HEK293T (cell line): ENCODE results near the gene KCNK16.

ENCODE experiments used
- CTCF ChIA-PET: fragments of 350-600 bp; formaldehyde crosslinking; extraction: SDS; loops from one replicate; lab custom pipeline; 2021; ENCODE audit warnings: antibody characterized with exemption, inconsistent platforms; lab: Yijun Ruan, JAX
- POLR2A ChIA-PET: fragments of 350-600 bp; formaldehyde crosslinking; extraction: SDS; loops from one replicate; lab custom pipeline; 2020; ENCODE audit warnings: antibody characterized with exemption, inconsistent platforms; lab: Yijun Ruan, JAX
- DNase-seq: peaks from one replicate; pipeline ENCODE4 v3.0.0; 2012; ENCODE audit warnings: mixed read lengths; ENCODE audit errors: extremely low spot score
- ARNT ChIP-seq: fragments of 450-650 bp; IDR thresholded peaks from 2 replicates; pipeline ENCODE4 v1.6.1; 2017; ENCODE audit warnings: mild to moderate bottlenecking
- BHLHE40 ChIP-seq: fragments of 450-650 bp; IDR thresholded peaks from 2 replicates; pipeline ENCODE4 v1.6.1; 2016; ENCODE audit warnings: mild to moderate bottlenecking, moderate library complexity, borderline replicate concordance
- CTBP1 ChIP-seq: fragments of 450-650 bp; IDR thresholded peaks from 2 replicates; pipeline ENCODE4 v1.6.1; 2016; ENCODE audit warnings: borderline replicate concordance
- ELF4 ChIP-seq: fragments of 450-650 bp; IDR thresholded peaks from 2 replicates; pipeline ENCODE4 v1.6.1; 2017; ENCODE audit warnings: antibody characterized with exemption
- FOXA1 ChIP-seq: fragments of 450-650 bp; IDR thresholded peaks from 2 replicates; pipeline ENCODE4 v1.6.1; 2016; ENCODE audit warnings: mild to moderate bottlenecking
- FOXK2 ChIP-seq: fragments of 450-650 bp; IDR thresholded peaks from 2 replicates; pipeline ENCODE4 v1.6.1; 2016; ENCODE audit warnings: mild to moderate bottlenecking
- FOXM1 ChIP-seq: fragments of 450-650 bp; IDR thresholded peaks from 2 replicates; pipeline ENCODE4 v1.6.1; 2017; ENCODE audit warnings: mild to moderate bottlenecking, borderline replicate concordance
- HDGF ChIP-seq: fragments of 450-650 bp; IDR thresholded peaks from 2 replicates; pipeline ENCODE4 v1.6.1; 2017; ENCODE audit warnings: antibody characterized with exemption, borderline replicate concordance
- L3MBTL2 ChIP-seq: fragments of 450-650 bp; conservative IDR thresholded peaks from 2 replicates; pipeline ENCODE4 v1.6.1; 2016; ENCODE audit warnings: mild to moderate bottlenecking
- LEF1 ChIP-seq: fragments of 450-650 bp; IDR thresholded peaks from 2 replicates; pipeline ENCODE4 v1.6.1; 2017; ENCODE audit warnings: mild to moderate bottlenecking, borderline replicate concordance
- NFRKB ChIP-seq: fragments of 450-650 bp; IDR thresholded peaks from 2 replicates; pipeline ENCODE4 v1.6.1; 2016; ENCODE audit warnings: mild to moderate bottlenecking, moderate library complexity
- SP1 ChIP-seq: fragments of 450-650 bp; IDR thresholded peaks from 2 replicates; pipeline ENCODE4 v1.6.1; 2017
- SUZ12 ChIP-seq: fragments of 450-650 bp; IDR thresholded peaks from 2 replicates; pipeline ENCODE4 v1.6.1; 2016; ENCODE audit warnings: mild to moderate bottlenecking
- TARDBP ChIP-seq: fragments of 450-650 bp; IDR thresholded peaks from 2 replicates; pipeline ENCODE4 v1.6.1; 2016
- ZNF384 ChIP-seq: fragments of 450-650 bp; IDR thresholded peaks from 2 replicates; pipeline ENCODE4 v1.6.1; 2016
- TF ChIP-seq, protein P1 (sequence below): fragments of 450-650 bp; IDR thresholded peaks from 2 replicates; pipeline ENCODE4 v1.6.1; 2016

KCNK16 gene

DNA sequence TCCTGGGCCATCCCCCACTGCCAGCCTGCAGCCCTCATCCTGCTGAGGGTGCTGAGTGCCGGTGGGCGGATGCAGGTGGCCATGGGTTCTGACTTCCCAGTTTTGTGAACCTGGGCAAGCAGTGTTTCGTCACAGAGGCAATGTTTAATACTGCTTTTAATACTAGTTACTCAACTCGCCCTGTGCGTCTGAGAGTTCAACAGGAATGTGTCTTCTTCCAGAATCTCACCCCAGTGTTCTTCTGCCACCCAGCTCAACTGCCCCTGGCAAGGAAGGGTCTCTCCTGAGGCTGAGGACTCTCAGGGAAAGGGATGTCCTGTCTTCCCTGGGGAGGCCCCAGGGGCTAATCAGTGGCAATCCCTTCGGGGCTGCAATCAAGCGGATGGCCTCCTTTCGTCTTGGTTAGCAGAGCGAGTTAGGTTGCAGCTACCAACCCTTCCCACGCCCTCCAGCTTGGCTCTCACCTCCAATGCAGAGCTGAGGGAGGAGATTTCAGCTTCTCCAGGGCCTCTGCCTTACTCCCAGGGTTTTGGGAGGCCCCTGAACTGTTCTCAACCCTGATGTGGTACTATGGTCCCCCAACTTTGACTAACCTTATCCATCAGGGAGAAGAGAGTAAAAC, 2.0 kb downstream of the KCNK16 start:
- ChIA-PET POLR2A (no interaction called here), CTCF (interaction anchor here (0.6 kb wide), 1 partner anchor 153 kb away, joined by 4 read pairs; no protein-coding TSS in a partner anchor)
- no peak for DNase-seq
- TF ChIP-seq BHLHE40 (no peak), SUZ12 (no peak), TARDBP (no peak), NFRKB (no peak), ELF4 (no peak), HDGF (no peak), FOXA1 (no peak), FOXM1 (no peak), SP1 (no peak), L3MBTL2 (no peak), LEF1 (no peak), FOXK2 (no peak), ZNF384 (no peak), CTBP1 (no peak)
- TF ChIP-seq, protein P1, sequence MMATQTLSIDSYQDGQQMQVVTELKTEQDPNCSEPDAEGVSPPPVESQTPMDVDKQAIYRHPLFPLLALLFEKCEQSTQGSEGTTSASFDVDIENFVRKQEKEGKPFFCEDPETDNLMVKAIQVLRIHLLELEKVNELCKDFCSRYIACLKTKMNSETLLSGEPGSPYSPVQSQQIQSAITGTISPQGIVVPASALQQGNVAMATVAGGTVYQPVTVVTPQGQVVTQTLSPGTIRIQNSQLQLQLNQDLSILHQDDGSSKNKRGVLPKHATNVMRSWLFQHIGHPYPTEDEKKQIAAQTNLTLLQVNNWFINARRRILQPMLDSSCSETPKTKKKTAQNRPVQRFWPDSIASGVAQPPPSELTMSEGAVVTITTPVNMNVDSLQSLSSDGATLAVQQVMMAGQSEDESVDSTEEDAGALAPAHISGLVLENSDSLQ, result no peak

DNA sequence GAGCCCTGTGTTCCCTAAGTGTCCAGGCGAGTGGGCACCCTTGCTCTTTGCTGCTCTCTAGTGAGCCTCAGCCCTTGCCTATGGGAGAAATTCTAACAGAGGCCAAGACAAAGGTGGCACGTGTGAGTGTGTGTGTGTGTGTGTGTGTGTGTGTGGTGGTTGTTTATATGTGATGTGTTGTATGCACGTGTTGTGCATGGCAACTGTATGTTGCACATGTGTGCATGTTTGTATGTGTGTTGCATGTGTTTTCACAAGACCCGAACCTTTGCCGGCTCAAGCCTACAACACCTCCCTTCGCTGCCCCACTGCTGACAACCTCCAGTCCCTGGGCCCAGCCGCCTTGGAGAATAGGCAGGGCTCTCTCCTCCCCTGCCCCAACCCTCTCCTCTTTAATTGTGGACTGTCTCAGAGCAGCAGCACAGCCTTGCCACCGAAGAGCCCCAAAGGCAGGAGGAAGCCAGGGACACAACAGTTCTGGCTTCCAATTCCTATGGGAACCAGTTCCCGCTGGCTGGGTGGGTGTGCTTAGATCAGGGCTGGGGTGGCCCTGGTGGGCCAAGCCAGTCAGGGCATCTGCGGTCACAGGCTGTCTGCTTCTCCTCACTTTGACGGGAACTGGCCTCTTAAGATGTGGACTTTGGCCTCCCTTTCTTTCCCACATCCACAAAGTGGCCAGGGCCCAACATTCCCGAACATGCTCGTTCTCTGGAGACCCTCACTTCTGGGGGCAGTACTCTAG, 2.7 kb downstream of the KCNK16 start:
- TF ChIP-seq SP1 (no peak), ZNF384 (no peak), L3MBTL2 (no peak), ELF4 (no peak), FOXK2 (no peak), FOXM1 (no peak), CTBP1 (no peak)
- DNase-seq, result no peak
- ChIA-PET POLR2A (no interaction called here), CTCF (no interaction called here)

GRCh38 chr6:39317256-39317655, 5.2 kb downstream of the KCNK16 start:
- DNase-seq, result no peak
- CTCF ChIA-PET, result no interaction called here
- POLR2A ChIA-PET, result no interaction called here
- TF ChIP-seq ELF4 (no peak), TARDBP (no peak), FOXA1 (no peak), HDGF (no peak), FOXK2 (no peak), SUZ12 (no peak), SP1 (no peak), ARNT (no peak), NFRKB (no peak), BHLHE40 (no peak), LEF1 (no peak), ZNF384 (no peak), L3MBTL2 (no peak), FOXM1 (no peak), CTBP1 (no peak)
- TF ChIP-seq, protein P1, result no peak

- ChIA-PET CTCF (interaction anchor here (0.9 kb wide), 1 partner anchor 317 kb away, joined by 3 read pairs; no protein-coding TSS in a partner anchor), POLR2A (no interaction called here)
- TF ChIP-seq BHLHE40, result no peak
- no peak for TF ChIP-seq SP1
- TF ChIP-seq ELF4, result no peak
- TF ChIP-seq LEF1, result no peak
- TF ChIP-seq FOXM1, result no peak
- no peak for TF ChIP-seq L3MBTL2
- no peak for TF ChIP-seq SUZ12
- TF ChIP-seq FOXK2, result no peak
- TF ChIP-seq NFRKB, result no peak
- TF ChIP-seq ARNT, result no peak
- TF ChIP-seq ZNF384, result no peak
- no peak for TF ChIP-seq FOXA1
- TF ChIP-seq HDGF, result no peak
- DNase-seq, result no peak
Observed at GRCh38 chr6:39314273-39314795, 8.2 kb downstream of the KCNK16 start, which contains the start of gene KCNK17. Gene KCNK17 (minus strand): TSS chr6:39314419. CDS start chr6:39314320, 99 bp downstream.

- ChIA-PET POLR2A (no interaction called here), CTCF (no interaction called here)
- TF ChIP-seq ARNT, result no peak
- TF ChIP-seq SP1, result no peak
- TF ChIP-seq L3MBTL2, result no peak
- TF ChIP-seq BHLHE40, result no peak
- no peak for DNase-seq
Observed at GRCh38 chr6:39313526-39314272, 8.8 kb downstream of the KCNK16 start.
